ENCODE measurements around the gene CHI3L1.
A peak's percentile ranks its signal among the peaks of the same experiment; 100 is the strongest.

CHI3L1 gene

GRCh38 chr1:203180611-203181330, 5.7 kb downstream of the CHI3L1 start:
- H3K27me3 ChIP-seq (ENCODE audit: control insufficient read depth, insufficient read depth, low read length): no peaks in the 10 kb centered on the region
- no peak overlapping the region for H3K9ac ChIP-seq (ENCODE audit: low read depth, low read length)
- H3K4me1 ChIP-seq (ENCODE audit: control insufficient read depth, insufficient read depth, low read length): peaks cover 9% of the 10 kb centered on the region; the same call in 1 of the 2 replicates
- no peaks in the 10 kb centered on the region for H3K9me3 ChIP-seq (ENCODE audit: control insufficient read depth, insufficient read depth, low read length)
- H3K4me3 ChIP-seq (ENCODE audit: low read depth, low read length): no peak overlapping the region
- no peaks in the 10 kb centered on the region for H3K36me3 ChIP-seq (ENCODE audit: control insufficient read depth, insufficient read depth, low read length)
- no peak overlapping the region for H3K27ac ChIP-seq (ENCODE audit: low read depth, low read length)

GRCh38 chr1:203179667-203180005, 6.9 kb downstream of the CHI3L1 start:
- H3K9ac ChIP-seq (ENCODE audit: low read depth, low read length): no peak overlapping the region
- peaks cover 4% of the 10 kb centered on the region; the same call in 1 of the 2 replicates for H3K4me1 ChIP-seq (ENCODE audit: control insufficient read depth, insufficient read depth, low read length)
- H3K27ac ChIP-seq (ENCODE audit: low read depth, low read length): no peak overlapping the region
- no peak overlapping the region for H3K4me3 ChIP-seq (ENCODE audit: low read depth, low read length)
- no peaks in the 10 kb centered on the region for H3K9me3 ChIP-seq (ENCODE audit: control insufficient read depth, insufficient read depth, low read length)
- H3K27me3 ChIP-seq (ENCODE audit: control insufficient read depth, insufficient read depth, low read length): no peaks in the 10 kb centered on the region
- no peaks in the 10 kb centered on the region for H3K36me3 ChIP-seq (ENCODE audit: control insufficient read depth, insufficient read depth, low read length)

- peak overlapping the region; percentile 95 for H3K27ac ChIP-seq (ENCODE audit: low read depth, low read length)
Observed at GRCh38 chr1:203178821-203179666, 7.5 kb downstream of the CHI3L1 start.

GRCh38 chr1:203178083-203178482, 8.4 kb downstream of the CHI3L1 start:
- H3K9ac ChIP-seq (ENCODE audit: low read depth, low read length): no peak overlapping the region
- no peak overlapping the region for H3K4me3 ChIP-seq (ENCODE audit: low read depth, low read length)
- H3K9me3 ChIP-seq (ENCODE audit: control insufficient read depth, insufficient read depth, low read length): no peaks in the 10 kb centered on the region
- peak overlapping the region; percentile 95 for H3K27ac ChIP-seq (ENCODE audit: low read depth, low read length)
- no peaks in the 10 kb centered on the region for H3K27me3 ChIP-seq (ENCODE audit: control insufficient read depth, insufficient read depth, low read length)
- H3K4me1 ChIP-seq (ENCODE audit: control insufficient read depth, insufficient read depth, low read length): peaks cover 4% of the 10 kb centered on the region; the same call in 1 of the 2 replicates
- H3K36me3 ChIP-seq (ENCODE audit: control insufficient read depth, insufficient read depth, low read length): no peaks in the 10 kb centered on the region

More at GRCh38 chr1:203178821-203179666, 7.5 kb downstream of the CHI3L1 start:
- Histone ChIP-seq H3K9ac (ENCODE audit: low read depth, low read length) (no peak overlapping the region), H3K4me1 (ENCODE audit: control insufficient read depth, insufficient read depth, low read length) (peaks cover 4% of the 10 kb centered on the region; the same call in 1 of the 2 replicates), H3K9me3 (ENCODE audit: control insufficient read depth, insufficient read depth, low read length) (no peaks in the 10 kb centered on the region), H3K36me3 (ENCODE audit: control insufficient read depth, insufficient read depth, low read length) (no peaks in the 10 kb centered on the region), H3K27me3 (ENCODE audit: control insufficient read depth, insufficient read depth, low read length) (no peaks in the 10 kb centered on the region), H3K4me3 (ENCODE audit: low read depth, low read length) (no peak overlapping the region)

- H3K27me3 ChIP-seq (ENCODE audit: control insufficient read depth, insufficient read depth, low read length): no peaks in the 10 kb centered on the region
- peak overlapping the region; percentile 95 for H3K27ac ChIP-seq (ENCODE audit: low read depth, low read length)
- H3K9me3 ChIP-seq (ENCODE audit: control insufficient read depth, insufficient read depth, low read length): no peaks in the 10 kb centered on the region
- peaks cover 4% of the 10 kb centered on the region; the same call in 1 of the 2 replicates for H3K4me1 ChIP-seq (ENCODE audit: control insufficient read depth, insufficient read depth, low read length)
- H3K4me3 ChIP-seq (ENCODE audit: low read depth, low read length): no peak overlapping the region
- no peaks in the 10 kb centered on the region for H3K36me3 ChIP-seq (ENCODE audit: control insufficient read depth, insufficient read depth, low read length)
- no peak overlapping the region for H3K9ac ChIP-seq (ENCODE audit: low read depth, low read length)
Observed at GRCh38 chr1:203177470-203178039, 8.9 kb downstream of the CHI3L1 start.

- H3K4me3 ChIP-seq (ENCODE audit: low read depth, low read length): no peak overlapping the region
- no peaks in the 10 kb centered on the region for H3K27me3 ChIP-seq (ENCODE audit: control insufficient read depth, insufficient read depth, low read length)
- no peaks in the 10 kb centered on the region for H3K36me3 ChIP-seq (ENCODE audit: control insufficient read depth, insufficient read depth, low read length)
- no peak overlapping the region for H3K9ac ChIP-seq (ENCODE audit: low read depth, low read length)
- H3K9me3 ChIP-seq (ENCODE audit: control insufficient read depth, insufficient read depth, low read length): no peaks in the 10 kb centered on the region
- no peak overlapping the region for H3K27ac ChIP-seq (ENCODE audit: low read depth, low read length)
- peaks cover 4% of the 10 kb centered on the region; the same call in 1 of the 2 replicates for H3K4me1 ChIP-seq (ENCODE audit: control insufficient read depth, insufficient read depth, low read length)
Observed at GRCh38 chr1:203177036-203177405, 9.5 kb downstream of the CHI3L1 start.

GRCh38 chr1:203176273-203177035, 10.1 kb downstream of the CHI3L1 start:
- no peak overlapping the region for H3K27ac ChIP-seq (ENCODE audit: low read depth, low read length)
- no peak overlapping the region for H3K9ac ChIP-seq (ENCODE audit: low read depth, low read length)
- H3K27me3 ChIP-seq (ENCODE audit: control insufficient read depth, insufficient read depth, low read length): no peaks in the 10 kb centered on the region

GRCh38 chr1:203175827-203176241, 10.7 kb downstream of the CHI3L1 start:
- no peaks in the 10 kb centered on the region for H3K36me3 ChIP-seq (ENCODE audit: control insufficient read depth, insufficient read depth, low read length)
- no peaks in the 10 kb centered on the region for H3K9me3 ChIP-seq (ENCODE audit: control insufficient read depth, insufficient read depth, low read length)
- H3K4me1 ChIP-seq (ENCODE audit: control insufficient read depth, insufficient read depth, low read length): peaks cover 4% of the 10 kb centered on the region; the same call in 1 of the 2 replicates
- H3K27me3 ChIP-seq (ENCODE audit: control insufficient read depth, insufficient read depth, low read length): no peaks in the 10 kb centered on the region
- H3K9ac ChIP-seq (ENCODE audit: low read depth, low read length): no peak overlapping the region
- H3K27ac ChIP-seq (ENCODE audit: low read depth, low read length): no peak overlapping the region
- no peak overlapping the region for H3K4me3 ChIP-seq (ENCODE audit: low read depth, low read length)

More at GRCh38 chr1:203176273-203177035, 10.1 kb downstream of the CHI3L1 start:
- H3K36me3 ChIP-seq (ENCODE audit: control insufficient read depth, insufficient read depth, low read length): no peaks in the 10 kb centered on the region
- H3K4me3 ChIP-seq (ENCODE audit: low read depth, low read length): no peak overlapping the region
- H3K4me1 ChIP-seq (ENCODE audit: control insufficient read depth, insufficient read depth, low read length): peaks cover 4% of the 10 kb centered on the region; the same call in 1 of the 2 replicates
- H3K9me3 ChIP-seq (ENCODE audit: control insufficient read depth, insufficient read depth, low read length): no peaks in the 10 kb centered on the region

- peaks cover 4% of the 10 kb centered on the region; the same call in 1 of the 2 replicates for H3K4me1 ChIP-seq (ENCODE audit: control insufficient read depth, insufficient read depth, low read length)
- no peak within 1 kb of the TSS for H3K4me3 ChIP-seq (ENCODE audit: low read depth, low read length)
- H3K9me3 ChIP-seq (ENCODE audit: control insufficient read depth, insufficient read depth, low read length): no peaks in the 10 kb centered on the region
- no peak within 1 kb of the TSS for H3K9ac ChIP-seq (ENCODE audit: low read depth, low read length)
- no peaks in the 10 kb centered on the region for H3K27me3 ChIP-seq (ENCODE audit: control insufficient read depth, insufficient read depth, low read length)
- H3K36me3 ChIP-seq (ENCODE audit: control insufficient read depth, insufficient read depth, low read length): no peaks in the 10 kb centered on the region
- no peak within 1 kb of the TSS for H3K27ac ChIP-seq (ENCODE audit: low read depth, low read length)
Observed at GRCh38 chr1:203175237-203175826, 11.2 kb downstream of the CHI3L1 start, which contains the start of gene MYBPH. MYBPH (minus strand) TSS chr1:203175826; CDS start chr1:203175755, 71 bp downstream.

GRCh38 chr1:203174324-203174985, 12.0 kb downstream of the CHI3L1 start:
- no peaks in the 10 kb centered on the region for H3K36me3 ChIP-seq (ENCODE audit: control insufficient read depth, insufficient read depth, low read length)
- no peak overlapping the region for H3K27ac ChIP-seq (ENCODE audit: low read depth, low read length)
- no peak overlapping the region for H3K9ac ChIP-seq (ENCODE audit: low read depth, low read length)
- H3K9me3 ChIP-seq (ENCODE audit: control insufficient read depth, insufficient read depth, low read length): no peaks in the 10 kb centered on the region
- H3K4me1 ChIP-seq (ENCODE audit: control insufficient read depth, insufficient read depth, low read length): peaks cover 4% of the 10 kb centered on the region; the same call in 1 of the 2 replicates
- no peaks in the 10 kb centered on the region for H3K27me3 ChIP-seq (ENCODE audit: control insufficient read depth, insufficient read depth, low read length)
- no peak overlapping the region for H3K4me3 ChIP-seq (ENCODE audit: low read depth, low read length)

Data from HUES48 (cell line).